Measurements from ENCODE around the gene B3GNT2. TPM values are rescaled to one million over a fixed set of nuclear protein-coding genes. Genes with fewer than 3 reads are reported as not detected.

Gene B3GNT2
- total and polyA plus RNA-seq, 2 of the 4 experiments (the other 2 are of a cell fraction), result 5.0 to 11.1 TPM

- Histone ChIP-seq H3K27me3 (ENCODE audit: control insufficient read depth, insufficient read depth, low read length) (peaks cover 2% of the 10 kb centered on the region; the same call in 1 of the 2 replicates), H3K4me3 (ENCODE audit: insufficient read depth, low read depth, low read length) (no peak overlapping the region), H3K18ac (ENCODE audit: low read depth, low read length) (no peak overlapping the region), H3K27ac (ENCODE audit: insufficient read depth, low read length) (no peak overlapping the region), H2AFZ (replicated peaks; ENCODE audit: low read length, poor library complexity) (no peak overlapping the region), H3K4me2 (ENCODE audit: low read depth, low read length) (no peak overlapping the region), H3K4ac (ENCODE audit: low read depth, low read length) (no peak overlapping the region), H2BK20ac (ENCODE audit: low read depth, low read length) (no peak overlapping the region), H3K79me1 (ENCODE audit: low read depth in 1 of 2, low read length in 2 of 2) (no peaks in the 10 kb centered on the region), H2AK5ac (ENCODE audit: low read depth, low read length) (no peak overlapping the region), H3K14ac (replicated peaks; ENCODE audit: low read depth, low read length) (no peak overlapping the region), H4K91ac (ENCODE audit: insufficient read depth, low read depth, low read length) (no peak overlapping the region), H3K36me3 (ENCODE audit: control insufficient read depth, insufficient read depth, low read length) (no peaks in the 10 kb centered on the region), H3K9me3 (ENCODE audit: control insufficient read depth, insufficient read depth, low read length) (no peaks in the 10 kb centered on the region), H2AK9ac (replicated peaks; ENCODE audit: low read depth, low read length, poor library complexity) (no peak overlapping the region), H4K5ac (ENCODE audit: low read depth, low read length) (no peak overlapping the region), H2BK5ac (ENCODE audit: low read depth, low read length, poor library complexity, severe bottlenecking) (no peak overlapping the region), H2BK120ac (ENCODE audit: low read depth, low read length) (no peak overlapping the region), H4K8ac (ENCODE audit: low read depth in 2 of 2, low read length in 2 of 2) (no peak overlapping the region), H3K9me1 (ENCODE audit: insufficient read depth, low read length) (no peaks in the 10 kb centered on the region), H2BK15ac (ENCODE audit: low read depth, low read length) (no peak overlapping the region), H4K20me1 (ENCODE audit: insufficient read depth, low read length) (no peaks in the 10 kb centered on the region), H3K9ac (ENCODE audit: low read depth, low read length) (no peak overlapping the region), H3K56ac (ENCODE audit: extremely low read depth, insufficient read depth, low read length) (no peak overlapping the region), H3K23ac (ENCODE audit: low read depth, low read length) (no peak overlapping the region), H3K4me1 (ENCODE audit: control insufficient read depth, insufficient read depth, low read length) (no peaks in the 10 kb centered on the region)
- DNase-seq, result no peak
- POLR2A ChIA-PET (ENCODE audit: unreplicated experiment), result no interaction called here
- CTCF ChIA-PET, result no interaction called here
- intact Hi-C loops (cut with micrococcal nuclease) (no loop called here), in situ Hi-C loops (cut with MboI; ENCODE audit: low sequenced_read_pairs) (no loop called here), dilution Hi-C loops (cut with HindIII; ENCODE audit: low sequenced_read_pairs, unreplicated experiment) (no loop called here)
- 60% methylated on average over 1 of the region's 4 CpGs; no CpG with 5 or more reads in 1 of the 2 experiments for WGBS, 2 experiments (ENCODE audit: extremely low coverage in 2 of 2, insufficient read length in 1 of 2)
- ATAC-seq (ENCODE audit: low read depth), result no peak
- TF ChIP-seq SMC3 (IDR thresholded peaks at IDR 0.05; ENCODE audit: low read depth, low read length) (no peak), NFE2L2 (IDR thresholded peaks at IDR 0.05; ENCODE audit: low read depth, low read length) (no peak), POLR2A (IDR thresholded peaks at IDR 0.05; ENCODE audit: low read depth, low read length) (no peak), MAFK (IDR thresholded peaks at IDR 0.05; ENCODE audit: low read depth, low read length) (no peak), FOS (IDR thresholded peaks at IDR 0.05; ENCODE audit: low read depth, low read length) (no peak), CEBPB (IDR thresholded peaks at IDR 0.05; ENCODE audit: low read depth, low read length) (no peak), CTCF (conservative IDR thresholded peaks at IDR 0.05; ENCODE audit: low read depth, low read length) (no peak), CHD1 (IDR thresholded peaks at IDR 0.05; ENCODE audit: low read depth, low read length) (no peak), RAD21 (IDR thresholded peaks at IDR 0.05; ENCODE audit: low read length) (no peak), USF2 (IDR thresholded peaks at IDR 0.05; ENCODE audit: low read depth, low read length) (no peak)
- no TSS peak for BruUV-seq (replicated peaks)
Measured at GRCh38 chr2:62177392-62178049, 18.4 kb upstream of the B3GNT2 start.
